ENCODE data around the gene GM2A.
"Not testable (repeated sequence)": the region's sequence is repeated elsewhere in the genome, so short reads cannot be mapped to it uniquely, and the experiment has no call there.

The GM2A gene

DNA sequence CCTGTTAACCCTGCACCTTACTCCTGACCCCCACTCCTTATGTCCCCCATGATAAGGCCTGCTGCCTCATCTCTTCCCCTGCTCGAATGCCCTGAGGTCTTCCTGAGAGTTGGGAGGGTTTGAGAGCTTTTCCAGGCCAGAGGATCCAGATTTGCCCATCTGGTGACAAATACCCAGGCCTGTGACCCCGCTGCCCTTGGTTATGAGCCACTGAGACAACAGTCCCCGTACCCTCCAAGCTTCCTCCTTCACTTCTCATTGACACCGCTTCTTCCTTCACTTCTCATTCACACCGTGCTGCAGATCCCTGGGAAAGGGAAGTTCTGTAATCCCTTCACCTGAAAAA, 593 bp downstream of the GM2A start:
- DNase-seq (ENCODE audit: low read depth in 2 of 2), result no peak

DNA sequence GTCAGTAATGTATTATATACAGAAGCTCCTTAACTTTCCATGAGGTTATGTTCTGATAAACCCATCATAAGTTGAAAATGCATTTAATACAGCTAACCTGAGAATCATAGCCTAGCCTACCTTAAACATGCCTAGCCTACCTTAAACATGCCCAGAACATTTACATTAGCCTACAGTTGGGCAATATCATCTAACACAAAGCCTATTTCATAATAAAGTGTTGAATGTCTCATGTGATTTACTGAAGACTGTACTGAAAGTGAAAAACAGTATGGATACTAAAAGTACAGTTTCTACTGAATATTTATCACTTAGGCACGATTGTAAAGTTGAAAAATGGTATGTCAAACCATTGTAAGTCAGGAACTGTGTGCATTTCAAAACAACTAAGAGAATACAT, 1.6 kb downstream of the GM2A start:
- DNase-seq (ENCODE audit: low read depth in 2 of 2), result no peak

DNA sequence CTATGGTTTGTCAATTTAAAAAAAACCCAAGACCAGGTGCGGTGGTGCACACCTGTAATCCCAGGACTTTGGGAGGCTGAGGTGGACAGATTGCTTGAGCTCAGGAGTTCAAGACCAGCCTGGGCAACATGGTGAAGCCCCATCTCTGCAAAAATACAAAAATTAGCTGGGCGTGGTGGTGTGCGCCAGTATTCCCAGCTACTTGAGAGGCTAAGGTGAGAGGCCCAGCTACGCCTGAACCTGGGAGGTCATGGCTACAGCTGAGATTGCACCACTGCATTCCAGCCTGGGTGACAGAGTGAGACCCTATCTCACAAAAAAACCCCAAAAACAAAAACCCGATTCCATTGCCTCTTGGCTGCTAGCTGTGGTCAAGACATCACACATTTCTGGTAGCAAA, 2.0 kb downstream of the GM2A start:
- DNase-seq (ENCODE audit: low read depth in 2 of 2), result not testable (repeated sequence)

DNA sequence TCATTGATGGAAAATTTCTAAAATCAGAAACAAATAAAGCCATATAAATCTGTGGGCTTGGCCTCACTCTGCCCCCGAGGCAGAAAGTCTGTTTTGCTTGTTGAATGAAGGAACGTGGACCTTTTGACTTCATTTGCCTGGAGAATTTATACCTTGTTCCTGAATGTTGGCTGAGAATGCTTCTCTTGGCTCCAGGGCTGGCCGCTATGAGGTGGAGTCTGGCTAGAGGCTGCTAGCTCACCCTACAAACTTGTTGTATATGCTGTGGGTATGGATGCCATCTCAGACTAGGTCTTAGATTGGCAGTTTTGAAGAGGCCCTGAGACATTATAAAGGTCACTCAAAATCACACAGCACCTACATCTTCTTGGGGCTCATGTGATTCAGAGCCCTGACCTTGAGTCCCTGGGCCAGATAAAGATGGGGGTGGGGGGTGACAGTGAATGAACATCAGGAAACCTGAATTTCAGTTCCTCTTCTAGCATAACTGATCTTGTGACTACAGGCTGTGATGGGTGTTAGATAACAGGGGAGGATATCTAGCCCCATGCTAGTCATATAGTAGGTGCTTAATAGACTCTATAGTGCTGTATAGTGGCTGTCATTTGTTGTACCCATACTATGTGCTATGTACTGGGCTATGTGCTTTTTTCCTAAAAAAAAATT, 2.8 kb downstream of the GM2A start:
- DNase-seq (ENCODE audit: low read depth in 2 of 2), result no peak

DNA sequence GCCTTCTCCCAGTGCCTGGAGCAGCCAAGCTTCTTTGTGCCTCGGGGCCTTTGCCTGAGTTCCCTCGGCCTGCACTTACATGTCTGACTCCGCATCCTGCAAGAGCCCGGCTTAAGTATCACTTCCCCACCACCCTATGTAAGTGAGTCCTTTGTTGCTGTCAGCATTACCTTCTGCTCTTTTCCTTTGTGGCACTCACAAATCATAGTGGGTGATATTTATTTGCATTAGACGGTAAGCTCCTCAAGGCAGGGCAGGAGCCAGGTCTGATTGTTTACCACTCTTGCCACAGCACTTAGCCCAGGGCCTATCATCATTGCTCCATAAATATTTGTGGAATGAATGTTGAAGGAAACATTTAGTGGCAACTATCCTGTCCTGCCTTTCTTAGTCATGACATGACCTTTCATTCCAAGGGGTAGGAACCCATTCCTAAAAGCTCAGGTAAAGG, 4.8 kb downstream of the GM2A start:
- no peak for DNase-seq (ENCODE audit: low read depth in 2 of 2)

DNA sequence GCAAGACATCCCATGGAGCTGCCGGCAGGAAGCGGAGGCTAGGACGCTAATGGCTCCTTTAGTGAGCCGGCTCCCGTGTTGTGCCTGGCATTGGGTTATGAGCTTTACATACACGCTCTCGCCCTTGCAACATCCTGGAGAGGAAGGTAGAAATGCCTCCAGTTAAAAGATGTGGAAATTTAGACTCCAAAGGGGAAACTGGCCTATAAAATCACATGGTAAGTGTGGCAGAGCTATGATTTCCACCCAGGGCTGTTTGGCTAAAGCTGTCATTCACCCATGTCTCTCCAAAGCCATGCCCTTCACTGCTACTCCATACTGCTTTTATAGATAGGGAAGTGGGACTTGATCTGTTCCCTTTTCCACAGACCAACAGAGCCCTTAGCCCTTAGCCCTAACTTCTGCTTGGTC, 5.2 kb downstream of the GM2A start:
- DNase-seq (ENCODE audit: low read depth in 2 of 2), result no peak

DNA sequence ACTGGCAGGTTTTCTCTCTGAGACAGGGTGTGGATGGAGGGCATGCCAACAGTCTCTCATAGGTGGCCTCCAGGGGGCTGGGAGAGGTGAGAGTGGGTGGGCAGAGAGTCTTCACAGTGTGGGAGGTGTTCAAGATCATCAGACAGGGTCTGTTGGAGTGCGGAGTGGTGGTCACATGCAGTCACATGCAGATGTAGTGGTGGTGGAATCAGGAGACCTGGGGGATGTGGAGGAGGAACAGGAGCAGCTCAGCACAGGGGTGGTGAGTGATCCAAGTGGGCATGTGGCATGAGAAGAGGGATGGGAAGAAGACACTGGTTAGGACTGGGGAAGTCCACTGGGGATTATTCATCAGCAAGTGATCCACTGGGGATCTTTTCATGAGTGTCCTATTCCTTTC, 5.8 kb downstream of the GM2A start:
- no peak for DNase-seq (ENCODE audit: low read depth in 2 of 2)

DNA sequence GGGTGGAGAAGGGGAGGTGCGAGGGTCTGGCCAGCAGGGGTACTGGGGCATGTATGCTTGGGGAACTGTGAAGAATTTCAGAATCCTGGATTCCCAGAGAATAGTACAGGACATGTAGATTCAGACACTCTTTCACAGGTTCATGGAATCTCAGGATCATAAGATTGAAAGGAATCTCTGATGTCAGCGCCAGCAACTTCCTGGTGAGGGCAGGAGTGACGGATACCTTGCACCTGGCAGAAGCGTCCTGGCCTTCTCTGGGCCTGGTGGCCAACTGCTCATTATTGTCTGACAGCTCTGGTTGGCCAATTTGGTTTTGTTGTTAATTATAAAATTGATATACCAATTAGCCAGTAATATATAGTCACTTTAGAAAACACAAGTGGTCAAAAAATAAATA, 6.9 kb downstream of the GM2A start:
- no peak for DNase-seq (ENCODE audit: low read depth in 2 of 2)

DNA sequence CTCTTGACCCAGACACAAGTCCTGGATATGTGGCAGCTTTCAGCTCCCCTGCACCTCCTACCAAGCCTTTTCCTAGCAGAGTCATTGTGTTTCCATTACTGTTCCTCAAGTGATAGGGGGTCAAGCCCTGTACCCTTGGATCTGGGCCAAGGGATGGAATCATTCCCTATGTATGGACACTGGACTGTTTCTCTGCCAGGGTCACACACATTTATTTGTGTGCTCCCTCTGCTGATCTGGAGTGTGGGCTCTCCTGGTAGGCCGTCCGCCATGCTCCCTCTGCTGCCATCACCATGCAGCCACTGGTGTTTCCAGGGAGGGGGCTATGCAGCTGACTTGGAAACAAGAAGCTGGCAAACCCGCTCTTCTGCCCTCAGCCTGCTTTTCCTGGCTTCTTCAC, 9.5 kb downstream of the GM2A start:
- no peak for DNase-seq (ENCODE audit: low read depth in 2 of 2)

DNA sequence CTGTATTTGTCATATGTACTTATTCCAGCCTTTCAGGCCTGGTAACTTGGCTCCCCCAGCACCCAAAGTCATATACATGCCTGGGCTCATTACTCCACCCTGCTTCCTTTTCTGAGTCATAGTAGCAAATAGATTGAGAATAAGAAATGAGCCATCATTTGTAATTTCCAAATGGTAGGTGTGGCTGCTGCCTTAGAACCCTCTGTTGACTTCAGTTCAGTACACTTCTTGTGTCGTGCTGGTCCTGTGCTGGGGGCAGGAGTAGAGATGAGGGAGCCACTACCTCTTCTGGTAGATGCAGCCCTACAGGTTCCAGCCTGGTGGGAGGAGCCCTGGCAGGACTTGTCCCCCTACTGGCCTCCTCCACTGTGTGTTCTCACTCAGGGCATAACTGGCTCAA, 11.1 kb downstream of the GM2A start:
- no peak for DNase-seq (ENCODE audit: low read depth in 2 of 2)

DNA sequence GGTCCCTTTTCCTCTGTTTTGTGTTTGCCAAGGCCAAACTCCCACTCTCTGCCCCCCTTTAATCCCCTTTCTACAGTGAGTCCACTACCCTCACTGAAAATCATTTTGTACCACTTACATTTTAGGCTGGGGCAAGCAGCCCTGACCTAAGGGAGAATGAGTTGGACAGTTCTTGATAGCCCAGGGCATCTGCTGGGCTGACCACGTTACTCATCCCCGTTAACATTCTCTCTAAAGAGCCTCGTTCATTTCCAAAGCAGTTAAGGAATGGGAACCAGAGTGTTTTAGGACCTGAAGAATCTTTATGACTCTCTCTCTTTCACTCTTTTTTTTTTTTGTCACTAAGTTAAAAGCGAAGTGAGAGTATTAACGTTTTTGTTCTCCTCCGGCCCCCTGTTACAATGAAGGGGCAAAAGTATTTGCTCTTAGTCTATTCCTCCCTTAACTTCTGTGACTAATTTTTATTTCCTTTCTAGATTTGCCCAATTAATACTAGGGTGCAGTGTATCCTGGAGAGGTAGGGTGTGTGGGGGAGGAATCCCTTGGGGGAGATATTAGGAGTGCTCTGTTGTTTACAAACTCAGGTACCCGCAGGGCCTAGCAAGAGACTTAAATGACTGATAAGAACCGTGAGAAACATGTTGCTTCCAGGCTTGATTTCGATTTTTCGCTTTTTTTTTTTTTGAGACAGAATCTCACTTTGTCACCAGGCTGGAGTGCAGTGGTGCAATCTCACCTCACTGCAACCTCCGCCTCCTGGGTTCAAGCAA, 14.7 kb downstream of the GM2A start:
- DNase-seq (ENCODE audit: low read depth in 2 of 2), result no peak

DNA sequence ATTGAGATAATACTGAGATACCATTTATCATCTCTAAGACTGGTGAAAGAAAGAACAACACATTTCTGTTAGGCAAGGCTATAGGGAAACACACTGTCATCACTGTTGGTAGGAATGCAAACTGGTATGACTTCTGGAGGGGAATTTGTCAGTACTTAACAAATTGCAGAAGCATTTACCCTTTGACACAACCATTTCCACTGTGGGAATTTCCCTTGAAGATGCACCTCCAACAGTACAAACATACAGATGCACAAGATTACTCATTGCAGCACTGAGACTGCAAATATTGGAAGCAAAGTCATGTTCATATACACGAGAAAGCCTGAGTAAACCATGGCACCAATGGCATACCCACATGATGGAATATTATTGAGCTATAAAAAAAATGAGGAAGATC, 17.6 kb downstream of the GM2A start:
- no peak for DNase-seq (ENCODE audit: low read depth in 2 of 2)

DNA sequence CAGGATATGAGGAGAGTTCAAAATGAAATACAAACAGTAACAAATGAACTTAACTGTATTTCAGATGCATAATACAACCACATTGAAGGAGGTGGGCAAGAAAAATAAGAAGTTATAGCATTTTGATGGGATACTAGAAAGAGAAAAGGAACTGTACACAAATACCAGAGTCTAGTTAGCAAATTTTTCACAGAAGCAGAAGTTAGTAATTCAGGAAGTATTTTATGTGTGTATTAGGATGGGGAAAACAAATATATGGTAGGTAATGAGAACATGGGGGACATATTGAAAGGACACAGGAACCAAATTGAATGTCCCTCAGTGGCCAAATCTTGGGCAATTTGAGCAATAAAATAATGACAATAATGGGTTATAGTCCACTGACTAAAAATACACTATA, 18.4 kb downstream of the GM2A start:
- DNase-seq (ENCODE audit: low read depth in 2 of 2), result no peak

DNA sequence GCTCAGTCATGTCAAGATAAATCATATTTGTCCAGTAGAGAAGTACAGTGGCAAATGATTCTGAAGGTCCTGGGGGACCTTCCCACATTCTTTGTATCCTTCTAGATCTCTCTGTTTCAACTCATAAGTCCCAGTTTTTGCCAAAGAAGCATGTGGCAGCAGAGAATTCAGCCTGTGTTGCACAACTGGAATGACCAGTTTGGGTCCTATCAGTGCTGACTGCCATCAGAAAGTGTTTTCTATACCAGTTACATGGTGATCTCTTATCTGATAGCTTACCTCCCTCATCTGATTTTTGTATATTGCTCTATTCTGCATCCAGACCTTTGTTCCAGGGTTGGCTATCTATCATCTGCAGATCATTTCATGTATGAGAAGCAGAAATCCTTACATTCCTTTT, 21.7 kb downstream of the GM2A start:
- no peak for DNase-seq (ENCODE audit: low read depth in 2 of 2)

DNA sequence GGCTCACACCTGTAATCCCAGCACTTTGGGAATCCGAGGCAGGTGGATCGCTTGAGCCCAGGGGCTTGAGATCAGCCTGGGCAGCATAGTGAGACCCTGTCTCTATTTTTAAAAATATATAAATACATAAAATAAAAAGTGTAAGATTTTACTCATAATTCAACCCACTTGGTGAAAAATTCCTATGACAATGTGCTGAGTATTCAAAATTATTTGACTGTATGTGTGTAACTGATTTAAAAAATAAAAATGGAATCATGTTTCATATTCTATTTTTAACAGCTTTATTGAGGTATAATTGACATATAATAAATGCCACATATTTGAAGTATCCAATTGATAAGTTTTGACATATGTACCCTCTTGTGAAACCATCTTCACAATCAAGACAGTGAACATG, 22.8 kb downstream of the GM2A start:
- no peak for DNase-seq (ENCODE audit: low read depth in 2 of 2)

DNA sequence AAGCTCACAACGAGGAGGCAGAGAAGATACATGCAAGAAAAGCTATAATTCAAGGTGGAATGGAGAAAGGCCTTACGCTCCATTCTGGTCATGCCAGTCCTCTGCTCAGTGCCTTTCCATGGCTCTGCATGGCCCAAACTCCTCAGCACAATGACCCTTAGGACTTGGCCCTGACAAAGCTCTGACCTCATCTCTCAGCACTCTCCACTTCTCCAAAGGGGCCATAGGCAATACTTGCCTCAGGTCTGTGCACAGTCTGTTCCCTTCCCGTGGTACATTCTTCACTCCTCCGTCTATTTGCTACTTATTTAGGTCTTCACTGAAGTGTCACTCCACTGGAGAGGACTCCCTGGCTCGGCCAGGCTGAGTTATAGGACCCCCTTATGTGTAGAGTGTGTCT, 25.9 kb downstream of the GM2A start:
- no peak for DNase-seq (ENCODE audit: low read depth in 2 of 2)

DNA sequence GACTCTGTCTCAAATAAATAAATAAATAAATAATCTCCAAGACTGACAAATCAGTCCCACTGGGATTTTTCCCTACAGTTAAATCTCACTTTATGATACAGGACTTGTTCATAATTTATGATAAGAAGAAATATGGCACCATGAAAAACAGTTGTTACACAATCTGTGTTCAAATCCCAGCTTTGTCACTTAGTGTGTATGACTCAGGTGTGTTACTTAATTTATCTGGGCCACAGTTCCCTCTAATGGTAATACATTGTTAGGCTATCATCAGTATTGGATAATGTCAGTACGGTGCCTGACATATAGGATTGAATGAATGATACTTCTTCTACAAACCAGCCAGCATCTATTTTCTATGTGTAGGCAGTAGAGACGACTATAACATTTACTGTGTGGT, 27.5 kb downstream of the GM2A start:
- DNase-seq (ENCODE audit: low read depth in 2 of 2), result no peak

DNA sequence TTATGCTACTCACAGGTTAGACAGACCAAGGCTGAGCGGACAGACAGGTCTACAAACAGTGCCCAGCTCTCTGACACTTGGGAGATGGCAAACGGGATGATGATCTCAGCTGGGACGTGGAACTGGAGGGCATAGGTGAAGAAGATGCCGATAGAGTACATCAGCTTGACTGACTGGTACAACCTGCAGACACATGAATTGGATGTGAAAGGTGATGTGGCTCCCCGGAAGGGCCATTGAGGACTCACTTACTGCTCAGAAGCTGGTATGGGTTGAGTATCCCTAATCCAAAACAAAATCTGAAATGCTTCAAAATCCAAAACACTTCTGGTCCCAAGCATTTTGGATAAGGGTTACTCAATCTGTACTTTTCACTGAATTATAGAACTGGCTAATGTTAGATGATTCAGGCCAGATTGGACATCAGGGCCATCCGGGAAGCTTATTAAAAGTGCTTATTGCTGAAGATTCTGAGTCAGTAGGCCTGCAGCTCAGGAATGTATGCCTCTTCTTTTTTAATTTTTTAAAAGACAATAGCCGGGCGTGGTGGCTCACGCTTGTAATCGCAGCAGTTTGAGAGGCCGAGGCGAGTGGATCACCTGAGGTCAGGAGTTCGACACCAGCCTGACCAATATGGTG, 28.1 kb downstream of the GM2A start:
- no peak for DNase-seq (ENCODE audit: low read depth in 2 of 2)

DNA sequence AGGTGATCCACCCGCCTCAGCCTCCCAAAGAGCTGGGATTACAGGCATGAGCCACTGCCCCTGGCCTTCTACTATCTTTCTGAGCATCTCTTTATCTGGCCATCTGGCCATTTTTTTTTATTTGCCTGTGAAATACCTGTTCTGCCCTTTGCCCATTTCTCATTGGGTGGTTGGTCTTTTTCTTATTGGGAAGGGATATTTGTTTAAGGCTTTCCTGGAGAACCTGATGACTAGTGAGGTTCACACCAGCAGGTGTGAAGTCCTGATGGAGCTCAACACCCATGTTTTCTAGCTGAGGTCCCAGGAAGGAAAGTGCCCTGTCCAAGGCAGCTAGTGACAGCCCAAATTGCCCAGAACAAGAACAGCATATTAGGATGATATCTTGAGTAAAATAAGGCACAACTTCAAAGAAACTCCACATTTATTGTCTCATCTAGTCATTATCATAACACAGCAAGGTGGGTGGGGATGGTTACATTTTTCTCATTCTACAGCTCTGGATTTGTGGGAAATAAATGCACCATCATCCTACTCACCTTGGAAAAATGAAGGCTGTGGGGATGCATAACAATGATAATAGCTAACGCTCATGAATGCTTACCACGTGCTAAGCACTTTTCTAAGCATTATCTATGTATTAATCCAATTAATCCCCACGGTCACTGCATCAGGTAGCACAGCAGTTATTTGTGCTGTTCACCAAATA, 30.3 kb downstream of the GM2A start:
- no peak for DNase-seq (ENCODE audit: low read depth in 2 of 2)

DNA sequence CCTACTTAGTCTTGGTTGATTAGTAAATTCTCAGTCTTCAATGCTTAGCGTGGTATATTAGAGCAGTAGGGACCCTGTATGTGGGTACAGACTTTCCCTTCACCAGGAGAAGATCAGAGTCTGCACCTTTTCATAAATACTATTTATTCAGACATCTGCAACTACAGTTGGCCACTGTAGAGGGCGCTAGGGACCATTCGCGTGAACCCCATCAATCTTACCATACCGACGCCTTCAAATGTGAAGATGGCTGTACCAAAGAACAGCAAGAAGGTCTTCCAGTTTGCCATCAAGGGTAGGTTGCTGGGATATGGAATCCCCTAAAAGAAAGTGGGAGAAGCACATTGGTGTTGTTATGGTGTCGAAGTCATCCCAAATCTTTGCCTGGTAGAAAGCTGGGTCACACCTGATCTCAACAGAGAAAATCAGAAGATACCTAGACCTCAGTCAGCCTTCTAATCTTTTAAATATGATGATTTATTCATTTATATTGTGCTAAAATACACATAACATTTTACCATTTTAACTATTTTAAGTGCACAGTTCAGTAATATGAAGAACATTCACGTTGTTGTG, 31.5 kb downstream of the GM2A start:
- no peak for DNase-seq (ENCODE audit: low read depth in 2 of 2)

DNA sequence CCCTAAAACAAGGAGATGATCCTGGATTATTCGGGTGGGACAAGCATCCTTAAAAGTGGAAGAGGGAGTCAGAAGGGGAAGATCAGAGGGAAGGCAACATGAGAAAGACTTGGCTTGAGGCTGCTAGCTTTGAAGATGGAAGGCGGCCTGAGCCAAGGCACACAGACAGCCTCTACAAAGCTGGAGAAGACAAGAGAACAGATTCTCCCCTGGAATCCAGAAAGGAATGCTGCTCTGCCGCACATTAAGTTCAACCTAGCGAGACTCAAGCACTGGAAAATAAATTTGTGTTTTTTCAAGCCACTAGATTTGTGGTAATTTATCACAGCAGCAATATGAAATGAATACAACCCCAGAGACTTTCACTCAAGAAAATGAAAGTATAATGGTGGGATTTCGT, 32.7 kb downstream of the GM2A start:
- DNase-seq (ENCODE audit: low read depth in 2 of 2), result no peak

DNA sequence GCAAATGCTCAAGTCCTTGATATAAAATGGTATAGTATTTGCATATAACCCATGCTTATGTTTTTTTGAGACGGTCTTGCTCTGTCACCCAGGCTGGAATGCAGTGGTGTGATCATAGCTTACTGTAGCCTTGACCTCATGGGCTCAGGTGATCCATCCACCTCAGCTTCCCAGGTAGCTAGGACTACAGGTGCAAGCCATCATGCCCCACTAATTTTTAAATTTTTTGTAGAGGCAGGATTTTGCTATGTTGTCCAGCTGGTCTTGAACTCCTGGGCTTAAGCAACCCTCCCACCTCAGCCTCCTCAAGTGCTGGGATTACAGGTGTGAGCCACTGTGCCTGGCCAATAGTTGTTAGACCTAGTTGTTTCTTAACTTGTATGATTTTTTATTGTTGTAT, 33.3 kb downstream of the GM2A start:
- no peak for DNase-seq (ENCODE audit: low read depth in 2 of 2)
